Measurements from ENCODE around the gene BAHCC1. TPM values are rescaled to one million over a fixed set of nuclear protein-coding genes. Genes with fewer than 3 reads are reported as not detected.

Gene BAHCC1
- total RNA-seq, 1 experiment from 2014 or later = 74.2 TPM

DNA sequence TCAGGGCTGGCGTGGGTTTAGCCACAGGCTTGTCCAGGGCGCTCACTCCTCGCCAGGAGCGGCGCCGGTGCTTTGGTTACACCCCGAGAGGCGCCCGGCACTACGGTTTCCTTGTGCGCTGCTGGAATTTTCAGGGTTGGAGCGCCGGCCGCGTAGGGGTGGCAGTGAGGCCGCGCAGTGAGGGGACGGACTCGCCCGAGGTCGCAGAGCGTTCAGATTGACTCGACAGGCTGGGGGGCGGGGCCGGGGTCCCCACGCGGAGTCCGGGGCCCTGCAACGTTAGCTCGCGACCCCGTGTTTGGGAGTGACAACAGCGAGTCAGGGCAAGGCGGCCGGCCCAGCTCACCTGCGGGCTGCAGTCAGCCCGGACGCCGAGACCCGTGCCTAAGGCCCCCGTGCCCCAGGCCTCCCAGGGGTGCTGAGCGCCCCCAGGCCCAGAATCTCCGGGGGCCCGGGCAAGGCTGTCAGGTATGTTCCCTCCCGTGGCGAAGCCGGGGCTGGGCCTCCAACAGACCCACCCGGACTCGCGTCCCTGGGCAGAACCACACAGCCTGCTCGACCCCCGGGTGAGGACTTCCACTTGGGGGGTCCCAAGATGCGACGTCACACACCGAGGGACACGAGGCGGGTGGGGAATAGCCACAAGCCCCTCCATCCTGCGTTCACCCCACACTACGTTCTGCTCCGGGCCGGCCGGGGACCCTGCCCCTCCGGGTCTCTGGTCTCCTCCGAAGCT, 118.7 kb downstream of the BAHCC1 start:
- H3K27ac ChIP-seq (ENCODE audit: low read depth, low read length, poor library complexity, severe bottlenecking) = peak overlapping the region; percentile 99

DNA sequence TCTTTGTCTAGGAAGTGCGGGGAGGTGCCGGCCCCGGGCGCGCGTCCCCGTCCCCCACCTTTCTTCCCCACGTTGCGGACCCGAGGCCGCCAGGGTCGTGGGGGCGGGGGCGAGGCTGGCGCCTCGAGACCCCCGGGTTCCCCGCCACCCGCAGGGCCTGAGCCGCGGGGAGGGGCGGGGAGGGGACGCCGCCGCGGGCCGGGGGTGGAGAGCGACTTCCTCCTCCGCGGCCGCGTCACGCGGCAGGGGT, 119.2 kb downstream of the BAHCC1 start:
- Histone ChIP-seq H3K4me3 (ENCODE audit: low read depth, low read length, poor library complexity, severe bottlenecking) (peak overlapping the region; percentile 79), H3K36me3 (ENCODE audit: insufficient read depth, low read length, poor library complexity, severe bottlenecking) (peaks cover 25% of the 10 kb centered on the region), H3K4me1 (ENCODE audit: insufficient read depth, low read length, poor library complexity, severe bottlenecking) (peaks cover 26% of the 10 kb centered on the region), H3K27me3 (replicated peaks; ENCODE audit: insufficient read depth, low read depth, low read length, poor library complexity) (no peaks in the 10 kb centered on the region), H3K27ac (ENCODE audit: low read depth, low read length, poor library complexity, severe bottlenecking) (peak overlapping the region; percentile 99), H3K9me3 (ENCODE audit: low read depth, low read length, poor library complexity, severe bottlenecking) (no peaks in the 10 kb centered on the region)
- CTCF ChIA-PET = no interaction called here
- BruUV-seq (replicated peaks) = no TSS peak
- intact Hi-C loops (cut with micrococcal nuclease; ENCODE audit: unreplicated experiment) = loop anchor here (10.0 kb wide), 1 partner anchor 90 kb away; no protein-coding TSS in a partner anchor
- POLR2A ChIA-PET (ENCODE audit: low non-redundant PET) = no interaction called here
- no peak for DNase-seq (ENCODE audit: low spot score)
- TF ChIP-seq, protein P1, sequence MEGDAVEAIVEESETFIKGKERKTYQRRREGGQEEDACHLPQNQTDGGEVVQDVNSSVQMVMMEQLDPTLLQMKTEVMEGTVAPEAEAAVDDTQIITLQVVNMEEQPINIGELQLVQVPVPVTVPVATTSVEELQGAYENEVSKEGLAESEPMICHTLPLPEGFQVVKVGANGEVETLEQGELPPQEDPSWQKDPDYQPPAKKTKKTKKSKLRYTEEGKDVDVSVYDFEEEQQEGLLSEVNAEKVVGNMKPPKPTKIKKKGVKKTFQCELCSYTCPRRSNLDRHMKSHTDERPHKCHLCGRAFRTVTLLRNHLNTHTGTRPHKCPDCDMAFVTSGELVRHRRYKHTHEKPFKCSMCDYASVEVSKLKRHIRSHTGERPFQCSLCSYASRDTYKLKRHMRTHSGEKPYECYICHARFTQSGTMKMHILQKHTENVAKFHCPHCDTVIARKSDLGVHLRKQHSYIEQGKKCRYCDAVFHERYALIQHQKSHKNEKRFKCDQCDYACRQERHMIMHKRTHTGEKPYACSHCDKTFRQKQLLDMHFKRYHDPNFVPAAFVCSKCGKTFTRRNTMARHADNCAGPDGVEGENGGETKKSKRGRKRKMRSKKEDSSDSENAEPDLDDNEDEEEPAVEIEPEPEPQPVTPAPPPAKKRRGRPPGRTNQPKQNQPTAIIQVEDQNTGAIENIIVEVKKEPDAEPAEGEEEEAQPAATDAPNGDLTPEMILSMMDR (conservative IDR thresholded peaks at IDR 0.05; ENCODE audit: low read depth, low read length) = no peak
- no peak for TF ChIP-seq EZH2 (IDR thresholded peaks at IDR 0.05; ENCODE audit: borderline replicate concordance, low read depth, low read length, poor library complexity, severe bottlenecking)

More for the DNA sequence above, 118.7 kb downstream of the BAHCC1 start:
- Histone ChIP-seq H3K4me3 (ENCODE audit: low read depth, low read length, poor library complexity, severe bottlenecking) (peak overlapping the region; percentile 79), H3K27me3 (replicated peaks; ENCODE audit: insufficient read depth, low read depth, low read length, poor library complexity) (no peaks in the 10 kb centered on the region), H3K4me1 (ENCODE audit: insufficient read depth, low read length, poor library complexity, severe bottlenecking) (peaks cover 26% of the 10 kb centered on the region), H3K9me3 (ENCODE audit: low read depth, low read length, poor library complexity, severe bottlenecking) (no peaks in the 10 kb centered on the region), H3K36me3 (ENCODE audit: insufficient read depth, low read length, poor library complexity, severe bottlenecking) (peaks cover 30% of the 10 kb centered on the region)
- no peak for TF ChIP-seq EZH2 (IDR thresholded peaks at IDR 0.05; ENCODE audit: borderline replicate concordance, low read depth, low read length, poor library complexity, severe bottlenecking)
- TF ChIP-seq, protein P1 (conservative IDR thresholded peaks at IDR 0.05; ENCODE audit: low read depth, low read length) = no peak
- no TSS peak for BruUV-seq (replicated peaks)
- intact Hi-C loops (cut with micrococcal nuclease; ENCODE audit: unreplicated experiment) = loop anchor here (10.0 kb wide), 1 partner anchor 91 kb away; no protein-coding TSS in a partner anchor
- DNase-seq (ENCODE audit: low spot score) = peak; percentile 82
- ChIA-PET POLR2A (ENCODE audit: low non-redundant PET) (interaction anchor here (0.8 kb wide), 2 partner anchors 14 to 122 kb away, joined by 3 read pairs; no protein-coding TSS in a partner anchor), CTCF (no interaction called here)

DNA sequence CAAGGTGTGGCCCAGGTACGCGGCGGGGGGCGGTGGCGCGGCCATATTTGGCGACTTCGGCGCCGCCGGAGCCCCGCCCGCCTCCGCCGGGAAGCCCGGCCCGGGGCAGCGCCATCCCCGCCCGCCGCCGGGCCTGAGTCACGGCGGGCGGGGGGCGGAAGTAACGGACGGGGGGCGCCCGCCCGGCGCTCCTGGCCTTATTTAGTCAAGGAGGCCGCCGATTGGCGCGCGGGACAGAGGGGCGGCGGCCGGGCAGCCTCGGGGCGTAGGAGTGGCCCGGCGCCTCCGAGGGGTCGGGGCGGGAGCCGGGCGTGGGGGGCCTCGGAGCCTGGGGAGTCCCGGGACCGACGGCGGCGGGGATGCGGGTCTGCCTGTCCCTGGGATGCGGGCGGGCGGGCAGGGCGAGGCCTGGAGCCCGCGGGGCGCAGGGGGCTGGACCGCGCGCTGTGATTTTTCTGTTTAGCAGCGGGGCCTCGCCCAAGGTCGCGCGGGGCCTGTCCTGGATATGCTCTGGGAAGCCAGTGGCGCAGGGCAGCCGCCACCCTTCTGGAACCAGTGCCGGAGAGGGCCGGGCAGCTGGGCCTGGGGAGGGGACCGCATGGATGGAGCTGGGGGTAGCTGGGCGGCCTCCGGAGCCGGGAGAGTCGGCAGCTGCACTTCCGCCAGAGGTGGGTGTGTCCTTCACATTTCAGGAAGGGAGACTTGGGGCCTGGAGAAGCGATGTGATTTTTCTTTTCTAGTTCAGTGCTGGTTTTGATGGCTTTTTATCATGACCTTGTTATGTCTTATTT, 119.7 kb downstream of the BAHCC1 start:
- H3K27me3 ChIP-seq (replicated peaks; ENCODE audit: insufficient read depth, low read depth, low read length, poor library complexity) = no peaks in the 10 kb centered on the region
- peak overlapping the region; percentile 79 for H3K4me3 ChIP-seq (ENCODE audit: low read depth, low read length, poor library complexity, severe bottlenecking)
- peaks cover 20% of the 10 kb centered on the region for H3K36me3 ChIP-seq (ENCODE audit: insufficient read depth, low read length, poor library complexity, severe bottlenecking)
- no peak for TF ChIP-seq EZH2 (IDR thresholded peaks at IDR 0.05; ENCODE audit: borderline replicate concordance, low read depth, low read length, poor library complexity, severe bottlenecking)
- TF ChIP-seq, protein P1 (conservative IDR thresholded peaks at IDR 0.05; ENCODE audit: low read depth, low read length) = no peak
- peak; percentile 78 for DNase-seq (ENCODE audit: low spot score)
- intact Hi-C loops (cut with micrococcal nuclease; ENCODE audit: unreplicated experiment) = loop anchor here (5.0 to 10.0 kb wide), 2 partner anchors 37 to 90 kb away; partner anchors contain the start of gene FAAP100
- ChIA-PET POLR2A (ENCODE audit: low non-redundant PET) (interaction anchor here (0.5 kb wide), 1 partner anchor 38 kb away, joined by 4 read pairs; no protein-coding TSS in a partner anchor), CTCF (no interaction called here)
- no peaks in the 10 kb centered on the region for H3K9me3 ChIP-seq (ENCODE audit: low read depth, low read length, poor library complexity, severe bottlenecking)
- peak overlapping the region; percentile 99 for H3K27ac ChIP-seq (ENCODE audit: low read depth, low read length, poor library complexity, severe bottlenecking)
- H3K4me1 ChIP-seq (ENCODE audit: insufficient read depth, low read length, poor library complexity, severe bottlenecking) = peaks cover 23% of the 10 kb centered on the region
- BruUV-seq (replicated peaks) = no TSS peak
